H9 (cell line): ENCODE results near the gene TMBIM6. TPM values are rescaled to one million over a fixed set of nuclear protein-coding genes. Genes with fewer than 3 reads are reported as not detected.

Source experiments
- DNase-seq: peaks from one replicate; pipeline ENCODE4 v3.0.0-alpha.2; 2017
- H2AFZ ChIP-seq: one replicate; pipeline ENCODE4 v1.6.1; 2013; ENCODE audit warnings: mild to moderate bottlenecking, low read length, control low read depth, moderate library complexity
- H2AK5ac ChIP-seq: 2 replicates; pipeline ENCODE4 v1.6.1; 2013; ENCODE audit warnings: low read length, control low read depth, mixed read lengths; ENCODE audit not compliant: insufficient read length
- H2BK120ac ChIP-seq: one replicate; pipeline ENCODE4 v1.6.1; 2013; ENCODE audit warnings: low read depth, mild to moderate bottlenecking, low read length, control low read depth, inconsistent platforms; ENCODE audit not compliant: poor library complexity, severe bottlenecking
- H2BK12ac ChIP-seq: 2 replicates; pipeline ENCODE4 v1.6.1; 2013; ENCODE audit warnings: low read length, control low read depth, mixed read lengths, low read depth; ENCODE audit not compliant: insufficient read length
- H2BK15ac ChIP-seq: 2 replicates; pipeline ENCODE4 v1.6.1; 2013; ENCODE audit warnings: low read depth, low read length, control low read depth
- H2BK20ac ChIP-seq: one replicate; pipeline ENCODE4 v1.6.1; 2013; ENCODE audit warnings: low read depth, mild to moderate bottlenecking, low read length, control low read depth, inconsistent platforms; ENCODE audit not compliant: poor library complexity, severe bottlenecking
- H2BK5ac ChIP-seq: 2 replicates; pipeline ENCODE4 v1.6.1; 2013; ENCODE audit warnings: low read length, control low read depth, mixed read lengths; ENCODE audit not compliant: insufficient read length
- H3K14ac ChIP-seq: 2 replicates; pipeline ENCODE4 v1.6.1; 2013; ENCODE audit warnings: low read length, control low read depth; ENCODE audit not compliant: insufficient read depth
- H3K18ac ChIP-seq: 2 replicates; pipeline ENCODE4 v1.6.1; 2013; ENCODE audit warnings: low read depth, mild to moderate bottlenecking, mixed read lengths, low read length, control low read depth; ENCODE audit not compliant: insufficient read length
- H3K23ac ChIP-seq: 2 replicates; pipeline ENCODE4 v1.6.1; 2013; ENCODE audit warnings: low read length, control low read depth, mixed read lengths, low read depth; ENCODE audit not compliant: insufficient read length
- H3K23me2 ChIP-seq: 2 replicates; pipeline ENCODE4 v1.6.1; 2013; ENCODE audit warnings: low read depth, mild to moderate bottlenecking, mixed read lengths, low read length, control low read depth; ENCODE audit not compliant: insufficient read length, poor library complexity, severe bottlenecking
- H3K27ac ChIP-seq: 2 replicates; pipeline ENCODE4 v1.5.1; 2013; ENCODE audit warnings: low read length, control low read depth, mixed read lengths, low read depth; ENCODE audit not compliant: insufficient read length
- H3K27me3 ChIP-seq: 2 replicates; pipeline ENCODE4 v1.6.1; 2013; ENCODE audit warnings: low read length, control low read depth, inconsistent platforms; ENCODE audit not compliant: insufficient read depth
- H3K4ac ChIP-seq: 2 replicates; pipeline ENCODE4 v1.6.1; 2013; ENCODE audit warnings: low read depth, mild to moderate bottlenecking, control low read depth, inconsistent platforms, low read length, moderate library complexity
- H3K4me1 ChIP-seq: 2 replicates; pipeline ENCODE4 v1.6.1; 2013; ENCODE audit warnings: low read length, control low read depth, inconsistent platforms; ENCODE audit not compliant: insufficient read depth
- H3K4me2 ChIP-seq: 2 replicates; pipeline ENCODE4 v1.6.1; 2013; ENCODE audit warnings: low read length, control low read depth, mixed read lengths; ENCODE audit not compliant: insufficient read length, insufficient read depth
- H3K56ac ChIP-seq: 2 replicates; pipeline ENCODE4 v1.6.1; 2013; ENCODE audit warnings: low read depth, mild to moderate bottlenecking, mixed read lengths, low read length, control low read depth; ENCODE audit not compliant: insufficient read length
- H3K79me1 ChIP-seq: 2 replicates; pipeline ENCODE4 v1.6.1; 2013; ENCODE audit warnings: low read depth, mild to moderate bottlenecking, moderate library complexity, low read length, control low read depth, inconsistent platforms; ENCODE audit not compliant: insufficient read depth, poor library complexity, severe bottlenecking
- H3K79me2 ChIP-seq: 2 replicates; pipeline ENCODE4 v1.6.1; 2013; ENCODE audit warnings: low read length, control low read depth, inconsistent platforms; ENCODE audit not compliant: insufficient read depth
- H3K9ac ChIP-seq: 2 replicates; pipeline ENCODE4 v1.6.1; 2013; ENCODE audit warnings: low read length, control low read depth, mixed read lengths; ENCODE audit not compliant: insufficient read length; ENCODE audit errors: extremely low read depth
- H3K9me3 ChIP-seq: one replicate; pipeline ENCODE4 v1.6.1; 2013; ENCODE audit warnings: low read depth, low read length, inconsistent platforms; ENCODE audit not compliant: control insufficient read depth
- H3T11ph ChIP-seq: one replicate; pipeline ENCODE4 v1.6.1; 2013; ENCODE audit warnings: mild to moderate bottlenecking, low read length, control low read depth, inconsistent platforms
- H4K20me1 ChIP-seq: one replicate; pipeline ENCODE4 v1.6.1; 2013; ENCODE audit not compliant: control insufficient read depth, insufficient read length, insufficient read depth
- H4K5ac ChIP-seq: 2 replicates; pipeline ENCODE4 v1.6.1; 2013; ENCODE audit warnings: low read depth, mild to moderate bottlenecking, mixed read lengths, low read length, control low read depth; ENCODE audit not compliant: insufficient read length
- H4K8ac ChIP-seq: replicated peaks from 2 replicates; pipeline ENCODE4 v1.6.1; 2013; ENCODE audit warnings: low read length, control low read depth, mixed read lengths, low read depth; ENCODE audit not compliant: insufficient read length
- H4K91ac ChIP-seq: 2 replicates; pipeline ENCODE4 v1.6.1; 2013; ENCODE audit warnings: low read depth, mild to moderate bottlenecking, moderate library complexity, mixed read lengths, low read length, control low read depth; ENCODE audit not compliant: insufficient read length
- H3K27ac Mint-ChIP-seq, 3 experiments: 2 replicates in 2 of 3; 3 replicates in 1 of 3; pipeline ENCODE4 v1.8.0; 2020 to 2021; ENCODE audit warnings: mixed read lengths in 3 of 3, mild to moderate bottlenecking in 1 of 3, moderate library complexity in 1 of 3
- H3K27me3 Mint-ChIP-seq: 2 replicates; pipeline ENCODE4 v1.8.0; 2021; ENCODE audit warnings: low read depth, mild to moderate bottlenecking, moderate library complexity, mixed read lengths
- H3K36me3 Mint-ChIP-seq, 3 experiments: 2 replicates in 2 of 3; 3 replicates in 1 of 3; pipeline ENCODE4 v1.8.0; 2020 to 2021; ENCODE audit warnings: low read depth in 3 of 3, mixed read lengths in 3 of 3; ENCODE audit not compliant: insufficient read depth in 1 of 3
- H3K4me1 Mint-ChIP-seq, 2 experiments: 2 replicates each; pipeline ENCODE4 v1.8.0; 2020; ENCODE audit warnings: mixed read lengths in 2 of 2
- H3K4me3 Mint-ChIP-seq, 2 experiments: 2 replicates in 1 of 2; 3 replicates in 1 of 2; pipeline ENCODE4 v1.8.0; 2020 to 2021; ENCODE audit warnings: mild to moderate bottlenecking in 2 of 2, mixed read lengths in 2 of 2, moderate library complexity in 1 of 2
- H3K9me3 Mint-ChIP-seq, 2 experiments: 2 replicates in 1 of 2; 3 replicates in 1 of 2; pipeline ENCODE4 v1.8.0; 2020; ENCODE audit warnings: mild to moderate bottlenecking in 2 of 2, mixed read lengths in 2 of 2, moderate library complexity in 1 of 2
- WGBS: extraction: QIAGEN DNeasy Blood & Tissue Kit; methylation state at CpG from one replicate; pipeline ENCODE4 v1.1.7; 2013; ENCODE audit warnings: missing lambda C conversion rate, low lambda C conversion rate, mixed read lengths; ENCODE audit not compliant: insufficient read length; ENCODE audit errors: extremely low coverage; 5-methylcytosine and 5-hydroxymethylcytosine counted together
- total RNA-seq: library from RNA; stranded (reverse); gene quantifications from 2 replicates; pipeline ENCODE4 v1.2.1, GENCODE V29; 2021
- TF ChIP-seq, protein P1 (sequence below): fragments of 200-600 bp; sonication (generic); conservative IDR thresholded peaks from 3 replicates; pipeline ENCODE4 v1.8.0; 2021; ENCODE audit warnings: antibody characterized with exemption, mild to moderate bottlenecking

The TMBIM6 gene
- total RNA-seq, 1 experiment from 2014 or later, result 362 TPM

DNA sequence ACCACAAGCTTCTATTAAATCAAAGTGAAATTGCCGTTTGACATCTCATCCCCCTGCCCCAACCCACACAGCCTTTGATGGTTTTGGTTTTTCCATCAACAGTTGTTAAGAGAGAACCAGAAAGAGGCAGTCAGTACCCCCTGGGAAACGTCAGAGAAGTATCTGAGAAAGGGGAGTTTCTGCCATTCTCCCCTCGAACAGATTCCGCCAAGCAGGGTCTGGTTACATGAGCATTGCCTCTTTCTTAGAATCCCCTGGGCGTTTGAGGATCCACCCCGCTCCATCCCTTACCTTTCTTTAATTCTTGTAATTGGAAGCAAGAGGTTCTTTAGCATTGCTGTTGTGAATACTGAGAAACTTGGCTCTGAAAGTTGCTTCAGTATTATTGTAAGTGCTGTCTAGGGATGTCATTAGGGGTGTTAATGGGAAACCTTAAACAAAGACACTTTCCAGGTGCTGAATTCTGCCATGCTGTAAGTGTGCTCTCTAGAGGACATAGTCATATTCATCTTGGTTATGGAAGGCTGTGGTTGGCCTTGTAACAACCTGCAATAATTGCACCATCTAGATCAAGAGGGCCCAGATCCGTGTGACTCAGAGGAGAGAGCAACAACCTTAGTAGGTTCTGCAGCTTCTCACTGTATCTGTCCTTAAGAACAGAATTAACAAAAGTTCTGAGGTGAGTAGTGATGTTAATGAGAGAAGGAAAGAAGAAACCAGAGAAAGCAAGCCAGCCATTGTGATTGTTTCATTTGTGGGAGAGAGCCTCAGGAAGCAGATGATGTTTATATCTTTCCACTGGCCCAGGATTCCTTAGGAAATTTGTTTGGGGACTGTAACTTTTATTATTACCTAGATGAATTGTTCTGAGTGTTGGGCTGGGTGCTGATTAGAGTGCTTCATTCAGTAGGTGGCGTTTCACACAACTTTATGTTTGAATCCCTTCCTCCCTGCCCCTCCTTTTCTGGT is 9.0 kb downstream of the TMBIM6 start:
- Histone ChIP-seq H3K23me2 (no peaks in the 10 kb centered on the region), H3K9ac (no peak overlapping the region), H3K4me1 (no peaks in the 10 kb centered on the region; the same call in 1 of the 2 replicates), H4K8ac (no peak overlapping the region), H3K4ac (no peak overlapping the region), H3K23ac (no peak overlapping the region), H2BK12ac (no peak overlapping the region), H3K14ac (no peak overlapping the region), H2BK15ac (no peak overlapping the region), H3K56ac (no peak overlapping the region), H3K79me2 (peaks cover 38% of the 10 kb centered on the region; the same call in 1 of the 2 replicates), H3K79me1 (no peaks in the 10 kb centered on the region), H2AK5ac (no peak overlapping the region), H3K27me3 (no peaks in the 10 kb centered on the region), H3T11ph (no peak overlapping the region), H3K9me3 (no peaks in the 10 kb centered on the region), H4K91ac (no peak overlapping the region), H4K20me1 (no peaks in the 10 kb centered on the region), H4K5ac (no peak overlapping the region), H3K18ac (no peak overlapping the region), H2BK20ac (no peak overlapping the region), H2AFZ (no peak overlapping the region), H3K4me2 (no peak overlapping the region), H3K27ac (no peak overlapping the region), H2BK5ac (no peak overlapping the region), H2BK120ac (no peak overlapping the region)
- no peak overlapping the region; a peak in 1 of 5 replicates for H3K4me3 Mint-ChIP-seq
- no peaks in the 10 kb centered on the region for H3K27me3 Mint-ChIP-seq
- DNase-seq, result no peak
- peak overlapping the region; percentile 6 to 91 (median 17); a peak in 4 of 7 replicates for H3K27ac Mint-ChIP-seq
- TF ChIP-seq, protein P1, sequence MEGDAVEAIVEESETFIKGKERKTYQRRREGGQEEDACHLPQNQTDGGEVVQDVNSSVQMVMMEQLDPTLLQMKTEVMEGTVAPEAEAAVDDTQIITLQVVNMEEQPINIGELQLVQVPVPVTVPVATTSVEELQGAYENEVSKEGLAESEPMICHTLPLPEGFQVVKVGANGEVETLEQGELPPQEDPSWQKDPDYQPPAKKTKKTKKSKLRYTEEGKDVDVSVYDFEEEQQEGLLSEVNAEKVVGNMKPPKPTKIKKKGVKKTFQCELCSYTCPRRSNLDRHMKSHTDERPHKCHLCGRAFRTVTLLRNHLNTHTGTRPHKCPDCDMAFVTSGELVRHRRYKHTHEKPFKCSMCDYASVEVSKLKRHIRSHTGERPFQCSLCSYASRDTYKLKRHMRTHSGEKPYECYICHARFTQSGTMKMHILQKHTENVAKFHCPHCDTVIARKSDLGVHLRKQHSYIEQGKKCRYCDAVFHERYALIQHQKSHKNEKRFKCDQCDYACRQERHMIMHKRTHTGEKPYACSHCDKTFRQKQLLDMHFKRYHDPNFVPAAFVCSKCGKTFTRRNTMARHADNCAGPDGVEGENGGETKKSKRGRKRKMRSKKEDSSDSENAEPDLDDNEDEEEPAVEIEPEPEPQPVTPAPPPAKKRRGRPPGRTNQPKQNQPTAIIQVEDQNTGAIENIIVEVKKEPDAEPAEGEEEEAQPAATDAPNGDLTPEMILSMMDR, result no peak
- no peaks in the 10 kb centered on the region for H3K9me3 Mint-ChIP-seq
- peaks cover 28 to 29% of the 10 kb centered on the region in 2 experiments for H3K4me1 Mint-ChIP-seq
- H3K36me3 Mint-ChIP-seq, result peaks cover 22 to 38% (median 36%) of the 10 kb centered on the region in 3 experiments; a peak in 6 of 7 replicates
- no CpG with 5 or more reads among the region's 8 CpGs for WGBS
